ENCODE results near the gene AFG3L2.

AFG3L2 gene

DNA sequence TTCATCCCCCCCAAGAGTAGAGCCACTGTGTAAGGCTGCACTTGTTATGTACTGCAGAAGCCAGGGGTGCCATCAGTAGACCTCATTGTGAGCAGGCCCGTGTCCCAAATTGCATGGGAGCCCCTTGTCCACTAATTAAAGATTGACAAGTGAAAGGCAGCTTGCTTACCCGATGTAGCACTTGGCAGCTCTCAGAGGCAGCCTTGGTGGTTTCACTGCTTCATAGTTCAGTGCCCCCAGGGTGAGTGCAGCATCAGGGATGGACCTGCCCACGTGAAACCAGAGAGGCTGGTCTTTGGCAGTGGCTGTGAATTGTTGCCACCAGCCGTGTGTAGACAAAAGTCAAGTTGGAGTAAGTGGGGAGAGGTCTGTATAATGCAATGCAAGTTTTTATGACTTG, 55.7 kb downstream of the AFG3L2 start:
- no peak for DNase-seq

DNA sequence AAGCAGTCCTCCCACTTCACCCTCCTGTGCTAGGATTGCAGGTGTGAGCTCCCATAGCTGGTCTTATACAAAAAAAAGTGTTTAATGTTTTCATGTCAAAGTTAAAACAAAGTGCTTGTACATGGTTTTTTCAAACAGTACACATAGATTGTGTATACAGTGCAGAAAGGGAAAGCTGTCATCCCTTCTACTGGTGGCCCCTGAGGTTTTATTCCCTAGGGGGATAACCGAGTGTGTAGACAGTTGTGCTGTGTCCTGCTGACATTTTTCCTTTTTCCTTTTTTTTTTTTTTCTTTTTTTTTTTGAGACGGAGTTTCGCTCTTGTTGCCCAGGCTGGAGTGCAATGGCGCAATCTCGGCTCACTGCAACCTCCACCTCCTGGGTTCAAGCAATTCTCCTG, 58.2 kb downstream of the AFG3L2 start:
- no peak for DNase-seq

DNA sequence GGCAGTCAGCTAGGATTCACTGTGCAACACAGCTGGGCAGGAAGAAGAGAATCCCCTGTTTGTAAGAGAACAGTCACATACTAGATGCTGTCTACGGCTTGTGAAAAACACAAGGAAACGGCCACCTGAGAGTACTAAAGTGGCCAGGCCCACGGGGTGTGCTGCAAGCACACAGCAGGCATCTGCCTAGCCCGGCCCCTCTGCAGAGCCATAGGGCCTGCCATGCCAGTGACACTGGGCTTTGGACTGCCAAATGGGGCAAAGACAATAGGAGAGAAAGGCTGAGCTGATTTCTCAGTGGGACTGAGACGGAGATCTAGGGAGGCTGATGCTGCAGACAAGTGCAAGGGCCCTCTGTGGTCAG, 58.7 kb downstream of the AFG3L2 start:
- DNase-seq, result no peak

DNA sequence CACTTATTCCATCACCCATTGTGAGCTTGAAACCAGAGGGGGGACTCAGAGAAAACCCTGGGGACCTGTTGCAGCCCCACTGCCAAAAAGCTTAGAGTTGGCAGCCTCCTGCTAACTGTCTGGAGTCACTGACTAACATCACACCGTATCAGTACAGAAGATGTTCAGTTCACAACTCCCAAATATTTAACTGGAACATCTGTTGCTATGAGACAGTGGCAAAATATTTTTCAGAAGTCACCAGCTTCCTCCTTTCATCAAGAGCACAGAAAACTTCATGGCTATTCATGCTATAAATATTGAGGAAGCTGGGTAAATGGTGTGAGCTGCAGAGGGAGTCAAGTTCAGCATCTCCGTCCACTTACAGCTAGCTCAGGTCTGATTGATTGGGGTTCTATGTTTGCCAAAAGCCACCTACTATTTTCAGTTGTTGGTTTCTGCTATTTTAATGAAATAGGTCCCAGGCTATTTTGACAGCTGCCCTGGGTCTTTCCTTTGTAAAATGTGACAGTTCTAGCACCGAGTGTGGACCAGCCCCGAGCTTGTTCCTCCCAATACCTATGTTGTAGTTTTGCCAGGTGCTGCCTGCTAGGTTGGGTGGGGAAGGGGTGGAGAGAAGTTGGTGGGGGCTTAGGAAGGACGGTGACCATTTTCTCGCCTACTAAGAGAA, 59.2 kb downstream of the AFG3L2 start:
- DNase-seq, result no peak

DNA sequence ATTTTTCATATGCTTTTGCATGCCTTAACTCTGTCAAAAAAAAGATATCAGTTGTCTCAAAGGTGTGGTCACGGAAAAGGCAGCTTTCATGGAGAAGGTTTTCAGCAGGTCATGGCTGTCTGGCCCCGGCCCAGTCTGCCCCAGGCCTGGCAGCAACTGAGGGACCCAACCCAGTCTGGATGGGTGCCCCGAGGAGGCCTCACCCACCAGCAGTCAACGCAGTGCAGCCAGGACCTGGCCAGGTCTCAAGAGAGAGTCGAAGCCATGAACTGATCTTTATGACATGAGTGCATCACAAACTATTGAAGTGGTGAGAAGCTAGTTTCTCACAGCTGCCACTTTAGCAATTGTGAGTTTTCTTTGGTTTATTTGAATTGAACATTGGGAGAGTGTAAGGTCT, 61.1 kb downstream of the AFG3L2 start:
- no peak for DNase-seq

DNA sequence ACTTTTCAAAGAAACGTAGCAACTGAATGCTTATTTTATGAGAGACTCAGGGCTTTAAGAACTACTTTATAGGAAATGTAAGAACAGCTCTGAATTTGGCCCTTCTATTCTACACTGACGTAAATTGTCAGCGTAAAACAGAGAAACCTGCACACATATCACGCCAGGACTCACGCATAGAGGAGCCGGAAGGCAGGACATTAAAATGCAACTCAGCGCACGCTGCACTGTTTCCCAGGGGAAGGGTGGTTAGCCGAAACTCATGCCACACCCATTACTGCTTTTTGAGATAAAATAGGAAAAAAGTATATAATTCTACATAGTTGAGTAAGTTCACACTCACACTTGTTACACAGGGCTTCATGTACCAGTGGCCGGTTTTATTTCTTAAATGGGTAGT, 61.5 kb downstream of the AFG3L2 start:
- DNase-seq, result no peak

DNA sequence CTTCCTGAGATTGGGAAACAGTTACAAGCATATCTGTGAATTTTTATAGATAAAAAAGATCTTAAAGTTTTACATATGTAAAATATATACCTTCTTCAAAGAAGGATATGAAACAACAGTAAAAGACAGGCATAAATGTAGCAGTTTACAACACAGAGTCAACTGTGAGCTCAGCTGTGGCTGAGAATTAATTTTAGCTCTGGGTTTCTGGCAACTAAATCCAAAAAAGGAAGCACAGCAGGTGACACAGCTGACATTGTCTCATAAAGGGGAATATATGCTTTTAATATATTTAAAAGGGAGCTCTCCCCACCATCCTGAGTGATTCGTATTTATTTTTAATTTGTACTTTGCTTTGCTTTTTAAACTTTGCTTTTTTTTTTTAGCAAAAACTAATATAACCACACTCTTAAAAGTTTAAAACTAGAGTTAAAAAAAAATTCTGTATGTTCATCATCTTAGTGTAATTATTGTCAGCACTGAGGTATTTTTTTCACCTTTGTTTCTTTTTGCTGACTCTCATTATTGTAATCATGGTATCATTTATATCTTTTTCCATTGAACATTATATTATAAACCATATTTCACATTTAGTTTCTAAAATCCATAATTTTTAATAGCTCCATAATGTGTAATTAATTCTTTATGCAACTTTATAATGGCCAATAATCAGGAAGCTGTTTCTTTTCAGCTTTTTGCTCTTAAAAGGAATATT, 62.3 kb downstream of the AFG3L2 start:
- no peak for DNase-seq

DNA sequence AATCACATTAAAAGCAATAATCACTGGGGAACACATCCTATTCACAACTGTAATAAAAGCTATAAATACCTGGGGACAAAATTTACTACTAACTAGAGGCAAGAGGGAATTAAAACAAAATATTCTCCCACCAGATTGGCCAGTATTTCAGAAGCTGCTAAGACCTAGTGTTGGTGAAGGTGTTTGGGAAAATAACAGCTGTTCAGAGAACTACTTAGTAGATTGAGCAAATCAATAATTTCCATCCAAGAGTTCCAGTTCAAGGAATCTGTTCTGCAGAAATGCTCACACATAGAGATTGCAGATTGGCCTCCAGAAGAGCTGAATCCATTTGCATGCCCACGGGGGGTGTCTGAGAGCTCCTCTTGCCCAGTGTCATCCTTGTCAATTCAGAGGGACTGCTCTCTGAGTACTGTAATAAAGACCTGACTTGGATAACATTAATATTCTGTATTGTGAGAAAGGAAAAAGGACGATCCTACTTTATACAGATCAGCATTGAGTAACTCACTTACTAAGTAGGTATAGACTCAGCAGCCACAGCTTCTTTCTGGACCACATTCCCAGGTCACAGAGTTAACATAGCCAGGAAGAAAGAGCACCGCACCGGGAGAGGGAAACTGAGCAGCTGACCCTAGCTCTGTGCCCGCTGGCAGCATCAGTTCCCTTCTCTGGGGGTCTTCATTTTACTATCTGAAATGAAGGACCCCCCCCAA, 63.3 kb downstream of the AFG3L2 start:
- no peak for DNase-seq

DNA sequence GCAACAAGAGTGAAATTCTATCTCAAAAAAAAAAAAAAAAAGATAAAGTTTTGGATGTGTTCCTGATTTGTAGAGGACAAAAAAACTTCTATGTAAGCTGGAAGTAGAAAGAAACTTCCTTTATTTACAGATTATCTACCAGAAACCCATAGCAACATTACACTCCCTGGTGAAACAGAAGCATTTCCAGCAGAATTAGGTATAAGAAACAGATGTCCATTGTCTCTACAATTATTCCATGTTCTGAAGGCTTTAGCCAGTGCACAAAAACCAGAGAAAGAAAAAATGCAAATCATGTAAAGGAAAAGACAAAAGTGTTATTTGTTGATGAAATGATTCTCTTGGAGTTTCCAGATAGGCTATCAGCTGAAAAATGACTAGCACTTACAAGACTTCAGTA, 64.1 kb downstream of the AFG3L2 start:
- no peak for DNase-seq

DNA sequence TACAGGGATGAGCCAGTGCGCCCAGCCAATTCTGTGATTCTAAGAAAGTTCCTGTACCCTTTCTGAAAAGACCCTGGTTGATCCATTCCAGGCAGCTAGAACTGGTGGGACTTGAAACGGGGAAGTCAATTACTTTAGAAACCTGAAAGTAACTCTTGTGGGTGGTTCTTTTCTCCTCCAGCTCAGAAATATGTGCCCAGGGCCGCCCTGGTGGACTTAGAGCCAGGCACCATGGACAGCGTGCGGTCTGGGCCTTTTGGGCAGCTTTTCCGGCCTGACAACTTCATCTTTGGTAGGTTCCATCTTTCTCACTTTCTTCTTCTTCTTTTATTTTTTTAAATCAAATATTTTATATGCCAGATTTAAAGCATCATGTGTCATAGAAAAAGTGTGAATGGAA, 66.3 kb downstream of the AFG3L2 start:
- no peak for DNase-seq

DNA sequence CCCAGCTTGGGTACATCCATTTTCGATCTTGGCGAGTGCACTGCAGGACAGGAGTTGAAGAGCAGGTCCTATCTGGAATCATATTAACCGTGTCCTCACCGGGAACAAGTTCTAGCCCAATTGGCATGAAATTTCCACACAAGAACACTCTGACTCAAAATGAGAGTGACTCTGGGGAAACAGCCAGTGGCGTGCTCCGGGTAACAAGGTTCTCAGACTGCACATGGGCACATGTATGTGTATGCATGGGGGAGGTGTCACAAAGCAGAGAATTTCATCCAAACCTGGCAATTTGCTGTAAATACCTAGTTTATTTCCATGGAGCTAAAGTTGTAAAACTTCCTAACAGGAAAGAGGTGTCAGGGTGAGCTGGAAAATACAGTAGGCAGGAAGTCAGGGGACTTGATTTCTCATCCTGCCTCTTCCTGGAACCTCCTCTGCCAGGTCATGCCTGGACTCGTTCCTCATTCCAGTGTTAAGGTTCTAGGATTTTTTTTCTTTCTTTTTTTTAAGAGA, 67.3 kb downstream of the AFG3L2 start:
- no peak for DNase-seq

DNA sequence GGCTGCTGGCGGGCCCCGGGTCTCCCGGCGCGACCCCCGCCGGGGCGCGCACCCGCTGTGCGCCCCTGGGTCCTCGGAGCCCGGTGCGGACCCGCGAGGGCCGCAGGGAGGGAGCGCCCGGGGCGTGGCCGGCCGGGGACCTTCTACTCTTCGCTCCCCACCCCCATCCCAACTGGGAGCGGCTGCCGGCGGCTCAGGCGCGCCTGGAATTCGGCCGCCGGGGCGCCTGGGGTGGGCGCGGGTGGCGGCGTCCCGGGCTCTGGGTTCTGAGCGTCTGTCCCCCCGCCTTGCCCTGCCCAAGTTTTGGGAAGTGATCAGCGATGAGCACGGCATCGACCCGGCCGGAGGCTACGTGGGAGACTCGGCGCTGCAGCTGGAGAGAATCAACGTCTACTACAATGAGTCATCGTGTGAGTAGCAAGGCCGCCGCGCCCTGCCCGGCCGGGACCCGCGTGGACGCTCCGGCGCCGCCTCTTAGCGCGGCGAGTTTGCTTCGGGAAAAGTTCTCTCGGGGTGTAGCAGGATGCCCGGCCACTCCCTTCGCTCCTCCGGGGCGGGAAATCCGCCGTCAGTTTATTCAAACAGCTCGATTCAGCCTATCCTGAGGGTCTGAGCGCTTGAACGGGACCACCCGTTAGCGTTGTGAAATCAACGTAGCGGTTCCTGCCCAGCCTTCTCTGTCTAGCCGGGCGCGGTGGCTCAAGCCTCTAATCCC, 68.5 kb downstream of the AFG3L2 start:
- peak; percentile 76 for DNase-seq

DNA sequence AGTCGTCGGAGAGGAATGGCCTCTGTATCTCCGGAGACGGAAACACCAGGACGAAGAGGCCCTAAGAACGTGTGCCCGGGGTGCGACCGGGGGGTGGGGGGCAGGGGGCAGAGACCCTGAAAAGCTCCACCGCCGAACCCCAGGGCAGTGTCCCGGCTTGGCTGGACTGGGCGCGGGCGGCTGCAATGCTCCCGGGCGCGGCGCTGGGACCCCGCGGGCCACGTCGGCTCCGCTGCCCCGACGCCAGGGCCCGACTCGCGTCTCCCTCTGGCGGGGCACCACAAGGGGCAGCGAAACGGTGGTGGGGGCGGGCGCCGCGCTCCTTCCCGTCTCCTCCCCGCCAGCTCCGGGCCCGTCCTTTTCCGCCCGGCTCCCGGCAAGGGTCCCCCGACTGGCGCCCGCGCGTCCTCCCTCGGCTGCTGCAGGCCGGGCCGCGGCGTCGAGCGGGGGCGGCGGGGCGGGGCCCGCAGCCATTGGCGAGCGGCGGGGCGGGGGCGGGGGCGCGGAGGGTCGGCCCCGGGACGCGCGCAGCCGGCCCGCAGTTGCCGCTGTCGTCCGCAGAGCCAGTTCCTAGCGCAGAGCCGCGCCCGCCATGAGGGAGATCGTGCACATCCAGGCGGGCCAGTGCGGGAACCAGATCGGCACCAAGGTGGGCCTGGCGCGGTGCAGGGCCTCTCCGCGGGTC, 69.2 kb downstream of the AFG3L2 start, which contains the start of gene TUBB6:
Gene TUBB6, plus strand, starts transcription at position 541 of the 685 bp plus-strand sequence. Its CDS starts 52 bp downstream, at position 593.
- DNase-seq, result peak; percentile 43

DNA sequence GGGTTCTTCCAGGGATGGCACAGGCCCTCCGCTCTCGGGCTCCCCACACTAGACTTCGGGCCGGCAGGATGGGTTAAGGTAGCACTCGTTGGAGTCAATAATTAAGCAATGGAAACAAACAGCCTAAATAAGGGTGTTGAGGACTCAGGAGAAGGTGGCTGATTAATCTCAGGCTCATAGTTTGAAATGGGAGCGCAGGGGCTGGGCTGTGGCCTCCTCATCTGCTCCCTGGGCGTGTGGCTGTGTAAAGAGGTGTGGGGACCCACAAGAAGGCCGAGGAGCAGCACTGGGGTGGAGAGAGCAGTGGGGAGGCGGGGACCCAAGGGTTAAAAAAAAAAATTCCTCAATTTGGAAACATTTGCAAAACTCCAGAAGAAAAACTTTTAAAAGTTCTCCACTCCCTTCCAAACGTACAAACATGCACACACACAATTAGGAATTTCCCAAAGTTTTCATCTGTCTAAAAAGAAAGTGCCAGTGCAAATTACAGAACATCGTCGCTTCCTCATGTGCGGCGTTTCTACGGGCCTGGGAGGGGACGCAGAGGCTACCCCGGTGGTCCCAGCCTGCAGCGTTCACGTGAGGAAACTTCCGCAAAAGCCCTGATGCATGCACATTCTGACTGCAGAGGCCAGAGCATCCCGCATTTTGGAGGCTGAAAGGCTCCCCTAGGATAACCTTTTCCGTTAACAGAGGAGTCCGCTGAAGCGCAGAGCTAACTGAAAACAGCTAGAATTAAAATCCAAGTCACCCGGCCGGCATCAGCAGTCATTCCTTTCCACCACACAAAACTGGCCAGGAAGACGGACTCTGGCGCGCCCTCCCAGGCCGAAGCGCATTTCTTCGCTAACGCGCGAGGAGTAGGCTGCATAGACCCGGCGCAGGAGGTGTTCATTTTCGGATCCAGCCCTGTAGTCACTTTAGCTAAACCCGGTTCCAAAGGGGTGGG, 70.0 kb downstream of the AFG3L2 start:
- peak; percentile 33 for DNase-seq

DNA sequence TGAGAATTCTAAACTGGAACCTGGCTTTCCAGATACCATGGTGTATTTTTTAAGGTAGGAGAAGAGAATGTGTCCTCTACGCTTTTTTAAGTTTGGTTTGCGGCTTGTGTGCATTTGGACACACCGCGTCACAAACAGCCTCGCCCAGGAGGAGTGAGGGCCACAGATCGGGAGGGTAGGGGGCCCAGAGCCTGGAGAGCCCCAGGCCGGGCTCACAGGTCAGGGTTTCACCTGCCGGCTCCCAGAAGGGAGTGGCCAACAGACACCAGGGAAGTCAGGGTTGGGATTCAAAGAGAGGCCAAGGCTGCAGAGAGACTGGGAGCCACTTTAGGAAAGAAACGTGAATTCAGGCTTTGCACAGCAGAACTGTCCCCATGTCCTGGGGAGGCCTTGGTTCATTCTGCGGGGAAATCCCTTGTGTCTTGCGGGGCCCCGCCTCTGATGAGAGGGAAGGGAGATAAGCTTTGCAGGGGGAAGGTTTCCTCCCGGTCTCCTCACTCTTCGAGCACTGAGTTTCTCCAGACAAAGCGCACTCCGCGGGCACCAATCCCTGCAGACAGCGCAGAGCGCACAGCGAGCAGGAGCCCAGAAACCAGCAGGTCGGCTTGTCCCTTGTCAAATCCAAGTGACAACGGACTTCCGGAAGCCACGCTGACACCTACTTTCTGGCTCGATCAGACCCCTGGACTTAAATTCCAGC, 70.9 kb downstream of the AFG3L2 start:
- no peak for DNase-seq

DNA sequence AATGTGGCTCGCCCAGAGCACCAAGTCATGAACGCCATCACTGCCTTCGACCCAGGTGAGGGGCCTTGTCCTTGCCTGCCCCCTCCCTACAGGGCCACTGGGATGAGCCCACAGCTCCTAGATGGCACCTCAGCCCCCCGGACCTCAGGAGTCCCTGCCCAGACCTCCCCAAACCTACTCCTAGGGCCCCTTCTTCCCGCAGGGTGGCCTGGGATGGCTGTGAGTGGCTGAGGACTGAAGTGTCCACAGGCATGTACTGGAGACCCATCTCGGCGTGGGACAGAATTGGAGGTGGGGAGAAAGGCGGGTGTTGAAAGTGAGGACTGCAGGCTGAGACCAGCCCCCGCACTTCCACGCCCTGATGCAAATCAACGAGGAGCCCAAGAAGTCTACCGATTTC, 71.8 kb downstream of the AFG3L2 start:
- DNase-seq, result no peak

DNA sequence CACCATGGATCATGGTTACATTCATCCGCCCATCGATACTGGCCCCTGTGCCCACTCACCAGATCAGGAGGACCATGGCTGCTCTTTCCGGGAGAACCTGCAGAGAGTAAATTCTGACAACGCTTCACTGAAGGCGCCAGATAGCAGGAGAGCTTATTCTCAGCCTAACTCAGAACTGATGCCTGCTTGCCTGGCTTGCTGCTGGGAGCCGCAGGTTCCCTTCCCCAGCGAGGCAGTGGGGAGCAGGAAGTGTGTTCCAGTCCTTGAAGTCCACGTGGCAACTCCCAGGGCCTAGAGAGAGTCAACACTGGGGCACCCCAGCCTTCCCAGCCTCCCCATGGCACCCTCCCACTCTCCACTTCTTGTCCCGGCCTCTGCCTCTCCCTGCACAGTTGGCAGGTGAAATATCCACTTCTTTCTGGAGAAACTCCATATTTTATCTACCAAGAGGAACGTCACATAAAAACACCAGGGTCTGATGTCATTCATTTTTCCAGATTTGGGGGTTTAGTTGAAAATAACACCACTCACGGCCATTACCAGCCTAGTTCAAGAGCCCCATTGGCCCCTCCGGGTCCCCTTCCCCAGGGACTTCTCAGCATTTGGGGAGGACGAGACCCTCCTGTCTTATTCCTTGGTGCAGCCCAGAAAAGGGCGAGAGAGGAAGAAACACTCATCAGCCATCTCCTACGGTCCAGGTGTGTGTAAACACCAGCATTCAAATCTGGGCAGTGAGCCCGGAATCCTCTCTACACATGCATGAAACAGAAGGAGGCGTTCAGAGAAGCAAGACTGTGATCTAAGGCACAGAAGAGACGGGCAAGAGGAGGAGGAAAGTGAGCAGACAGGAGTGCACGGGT, 72.4 kb downstream of the AFG3L2 start:
- DNase-seq, result no peak

DNA sequence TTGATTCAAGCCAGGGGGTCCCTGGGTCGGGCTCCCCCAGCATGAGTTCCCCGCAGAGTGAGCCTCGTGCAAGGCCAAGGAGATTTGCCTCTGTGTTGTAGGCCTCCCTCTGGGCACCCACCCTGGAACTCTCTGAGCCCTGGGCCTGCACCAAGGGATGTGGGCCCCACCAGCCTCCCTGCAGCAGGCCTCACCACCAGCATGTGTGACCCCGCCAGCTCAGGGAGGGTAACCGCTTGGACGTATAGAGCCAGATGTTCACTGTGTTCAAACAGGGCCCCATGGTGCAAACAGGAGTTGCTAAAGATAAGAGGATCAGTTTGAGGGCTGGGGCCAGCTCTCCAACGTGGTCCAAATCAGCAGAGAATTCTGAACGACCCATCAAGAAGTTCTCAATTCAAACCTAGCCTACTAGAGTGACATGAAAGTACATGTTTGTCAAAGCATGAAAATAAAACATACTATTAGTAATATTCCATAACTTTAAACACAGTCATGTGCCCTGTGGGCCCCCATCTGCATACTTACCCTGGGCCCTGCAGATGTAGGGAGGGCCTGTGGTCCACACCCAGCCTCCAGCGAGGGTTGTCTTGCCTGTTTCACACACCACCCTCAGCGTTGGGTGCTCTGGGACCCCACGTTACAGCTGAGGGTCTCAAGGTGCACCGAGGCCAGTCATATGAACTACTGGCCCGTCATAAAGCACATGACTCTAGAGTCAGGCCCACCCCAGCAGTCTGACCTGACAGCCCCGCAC, 74.5 kb downstream of the AFG3L2 start:
- DNase-seq, result no peak

Measured in CD4-positive, alpha-beta T cell treated with Interleukin-15 for 1 hour (primary cell).